HuH-7 (cell line): ENCODE data around the gene SLC15A1.

ENCODE experiments used
- DNase-seq: peaks from one replicate; pipeline ENCODE4 v3.0.0; 2011; ENCODE audit warnings: low spot score

SLC15A1 gene

DNA sequence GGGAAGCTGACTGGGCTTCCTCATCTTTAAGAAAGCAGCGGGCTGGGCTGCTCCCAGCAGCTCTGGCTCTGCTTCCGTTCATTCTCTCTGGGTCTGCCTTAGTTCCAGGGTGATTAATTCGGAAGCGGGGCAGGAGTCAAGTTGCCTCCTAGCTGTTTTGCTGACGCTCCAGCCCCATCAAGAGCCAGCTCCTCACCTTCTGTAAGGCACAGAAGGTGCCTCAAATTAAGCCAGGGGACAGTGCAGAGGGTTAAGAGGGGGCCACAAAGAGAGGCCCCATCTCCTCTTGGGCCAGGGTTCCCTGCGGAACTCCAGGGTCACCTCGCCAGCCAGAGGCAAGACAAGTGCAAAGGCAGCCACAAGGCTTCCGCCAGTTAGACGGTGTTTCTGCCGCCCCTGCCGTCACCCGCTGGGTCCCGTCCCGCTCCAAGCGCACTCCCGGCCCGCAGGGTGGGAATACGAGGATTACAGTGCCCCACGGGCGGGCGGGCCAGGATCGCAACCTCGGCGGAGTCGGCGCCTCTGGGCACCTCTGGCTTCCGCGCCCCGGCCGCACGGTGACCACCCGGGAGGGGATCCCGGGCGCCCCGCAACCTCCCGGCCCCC is 508 bp downstream of the SLC15A1 start:
- peak; percentile 12 for DNase-seq

- peak; percentile 36 for DNase-seq
Observed at GRCh38 chr13:98751367-98751782, 1.1 kb downstream of the SLC15A1 start.

GRCh38 chr13:98749501-98749900 is 3.0 kb downstream of the SLC15A1 start:
- DNase-seq = no peak

DNA sequence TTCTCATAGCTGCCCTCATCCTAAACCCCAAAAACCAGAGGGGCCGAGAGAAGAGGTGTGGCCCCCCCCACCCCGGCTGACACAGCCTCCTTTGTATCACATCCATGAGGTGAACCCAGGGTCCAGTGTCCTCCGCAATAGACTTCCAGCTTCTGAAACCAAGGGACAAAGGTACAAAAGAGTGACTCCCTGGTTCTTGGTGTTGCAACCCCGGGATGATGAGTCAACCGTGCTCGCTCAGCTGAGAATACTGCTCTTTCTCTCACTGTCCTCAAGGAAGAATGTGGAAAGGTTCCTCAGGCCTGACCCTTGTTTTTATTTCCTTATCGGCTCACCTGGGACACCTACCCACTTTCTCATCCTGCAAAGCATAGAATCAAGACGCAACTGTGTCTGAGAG is 5.5 kb downstream of the SLC15A1 start:
- no peak for DNase-seq

DNA sequence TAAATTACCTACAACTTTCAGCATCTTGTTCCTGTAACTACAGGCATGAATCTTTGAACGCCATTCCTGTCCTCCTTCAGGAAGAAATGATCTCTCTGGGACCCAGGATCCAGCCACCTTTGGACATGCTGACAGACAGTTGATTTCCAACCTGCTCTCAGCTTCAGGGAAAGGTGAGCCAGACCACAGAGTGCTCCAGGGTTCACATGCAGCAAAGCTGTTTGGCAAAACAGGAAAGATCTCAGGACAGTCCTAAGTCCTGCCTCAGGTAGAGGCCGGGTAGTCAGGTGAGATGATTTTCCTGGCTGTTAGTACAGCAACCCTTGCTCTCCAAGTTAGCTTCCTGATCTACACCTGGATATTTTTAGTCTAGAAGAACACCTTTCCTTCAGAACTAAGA is 9.1 kb downstream of the SLC15A1 start:
- DNase-seq = no peak

- DNase-seq = no peak
Observed at GRCh38 chr13:98742961-98743360, 9.5 kb downstream of the SLC15A1 start.

DNA sequence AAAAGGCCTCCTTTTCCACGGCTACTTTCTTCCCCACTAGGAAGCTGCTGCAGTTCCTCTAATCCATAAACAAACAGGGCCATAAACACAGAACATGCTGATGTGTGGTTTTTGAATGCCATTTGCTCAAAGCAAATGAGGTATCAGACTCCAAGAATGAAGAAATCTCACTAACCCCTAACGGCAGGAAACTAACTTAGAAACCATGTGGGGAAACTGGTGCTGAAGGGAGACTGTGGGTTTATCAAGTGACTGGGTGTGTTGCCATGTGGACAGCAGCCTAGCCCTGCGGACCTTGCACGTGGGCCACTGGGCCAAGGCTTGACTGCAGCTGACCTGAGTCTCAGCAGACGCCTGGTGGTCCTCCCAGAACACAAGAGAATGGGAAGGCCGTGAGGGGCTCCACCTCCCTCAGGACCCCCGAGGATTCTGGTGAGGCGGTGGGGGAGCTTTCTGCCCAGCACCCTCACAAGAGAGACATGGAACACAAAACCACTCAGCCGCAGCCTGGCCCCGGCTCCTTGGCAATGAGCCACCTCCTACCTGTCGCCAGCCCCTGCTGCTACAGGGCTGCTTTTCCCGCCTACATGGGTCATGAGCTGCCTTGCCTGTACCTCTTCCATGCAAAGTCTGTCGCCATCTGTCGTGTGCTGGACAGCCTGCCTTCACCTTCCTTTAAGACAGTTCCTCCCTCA is 10.6 kb downstream of the SLC15A1 start:
- no peak for DNase-seq

- no peak for DNase-seq
Observed at GRCh38 chr13:98740131-98740530, 12.3 kb downstream of the SLC15A1 start.

GRCh38 chr13:98738993-98739392 is 13.5 kb downstream of the SLC15A1 start:
- no peak for DNase-seq

DNA sequence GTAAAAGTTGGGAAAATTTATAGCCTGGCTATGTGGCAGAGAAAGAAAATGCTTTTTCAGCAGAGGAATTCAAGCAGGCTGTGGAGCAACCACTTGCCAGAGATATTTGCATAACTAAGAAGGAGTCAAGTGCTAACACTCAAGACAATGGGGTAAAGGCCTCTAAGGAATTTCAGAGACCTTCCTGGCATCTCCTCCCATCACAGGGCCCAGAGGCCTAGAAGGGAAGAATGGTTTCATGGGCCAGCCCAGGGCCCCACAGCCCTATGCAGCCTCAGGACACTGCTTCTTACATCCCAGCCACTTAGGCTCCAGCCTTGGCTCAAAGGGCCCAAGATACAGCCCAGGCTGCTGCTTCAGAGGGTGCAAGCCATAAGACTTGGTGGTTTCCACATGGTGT is 14.3 kb downstream of the SLC15A1 start:
- DNase-seq = no peak

DNA sequence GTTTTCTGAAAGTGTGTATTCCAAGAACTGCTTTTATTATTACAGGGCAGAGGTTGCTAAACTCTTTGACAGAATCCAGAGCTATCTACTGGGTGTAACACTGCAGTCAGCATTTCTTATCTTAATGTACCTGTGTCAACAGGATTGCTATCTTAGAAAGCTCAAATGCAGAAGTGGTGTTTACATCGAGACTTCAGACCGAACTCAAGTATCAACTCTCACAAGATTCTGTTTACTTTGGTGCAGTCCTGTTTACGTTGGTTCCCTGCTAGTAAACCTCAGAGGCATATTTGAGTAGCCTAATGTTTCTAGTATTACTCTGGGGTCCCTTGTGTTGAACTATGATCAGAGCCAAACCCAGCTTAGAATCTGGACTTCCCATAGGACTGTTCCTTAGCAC is 20.5 kb downstream of the SLC15A1 start:
- DNase-seq = no peak

GRCh38 chr13:98731038-98731437 is 21.4 kb downstream of the SLC15A1 start:
- DNase-seq = no peak

GRCh38 chr13:98730441-98730840 is 22.0 kb downstream of the SLC15A1 start:
- DNase-seq = no peak

DNA sequence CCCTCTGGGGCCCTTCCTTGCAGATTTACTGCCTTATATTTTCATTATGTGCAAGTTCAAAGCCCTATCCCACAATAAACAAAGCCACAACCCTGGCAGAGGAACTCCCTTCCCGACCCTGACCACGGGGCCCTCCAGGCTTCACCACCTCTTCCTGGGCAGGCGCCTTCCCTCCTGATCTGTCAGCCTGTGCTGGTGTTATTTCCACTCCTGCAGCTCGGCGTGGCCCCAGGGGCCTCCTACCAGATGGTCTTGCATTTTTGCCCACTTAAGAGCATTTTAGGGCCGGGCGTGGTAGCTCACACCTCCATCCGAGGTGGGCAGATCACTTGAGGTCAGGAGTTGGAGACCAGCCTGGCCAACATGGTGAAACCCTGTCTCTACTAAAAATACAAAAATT is 22.8 kb downstream of the SLC15A1 start:
- no peak for DNase-seq

DNA sequence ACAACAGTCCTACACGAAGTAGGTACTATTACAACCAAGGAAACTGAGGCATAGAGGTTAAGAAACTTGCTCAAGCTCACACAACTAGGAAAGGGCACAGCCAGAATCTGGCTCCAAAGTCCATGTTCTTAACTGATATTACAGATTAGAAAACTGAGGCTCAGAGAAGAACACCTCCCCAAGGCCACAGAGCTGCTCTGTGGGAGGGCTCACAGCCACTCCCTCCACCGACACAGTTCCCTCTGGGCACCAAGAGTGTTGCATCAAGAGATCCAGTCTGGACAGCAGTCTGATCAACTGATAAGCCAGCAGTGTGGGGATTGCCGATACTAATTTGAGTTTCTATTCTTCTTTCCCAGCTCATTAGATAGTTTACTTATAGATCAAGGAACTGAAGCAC is 29.5 kb downstream of the SLC15A1 start:
- no peak for DNase-seq

DNA sequence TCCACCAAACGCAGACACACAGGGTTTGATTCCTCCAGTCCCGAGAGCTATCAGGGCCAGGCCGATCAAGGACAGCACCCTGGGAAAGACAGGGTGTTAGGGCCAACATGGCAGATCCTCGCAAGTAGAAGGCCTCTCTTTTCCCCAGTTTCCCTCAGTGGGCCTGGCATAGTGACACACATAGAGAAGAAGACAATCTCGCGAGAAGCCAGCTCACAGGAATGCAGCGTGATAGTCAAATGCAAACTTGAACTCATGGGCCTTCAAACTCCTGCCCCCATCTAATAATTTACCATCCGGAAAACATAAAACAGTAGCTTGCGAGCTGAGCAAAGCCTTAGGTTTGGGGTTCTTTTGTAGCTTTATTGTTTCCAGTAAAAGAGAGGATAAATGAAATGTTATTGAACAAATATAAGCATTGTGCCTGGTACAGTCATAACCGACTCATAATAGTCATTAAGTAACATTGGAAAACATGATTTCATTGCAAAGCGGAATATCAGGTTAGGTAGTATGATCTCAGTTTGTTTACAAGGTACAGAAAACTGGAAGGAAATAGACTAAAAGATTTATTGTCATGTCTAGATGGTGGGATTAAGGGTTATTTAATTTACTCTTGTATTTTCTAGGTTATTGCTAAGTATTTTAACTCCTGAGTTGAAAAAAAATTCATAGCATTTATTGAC is 30.5 kb downstream of the SLC15A1 start:
- no peak for DNase-seq

- DNase-seq = no peak
Observed at GRCh38 chr13:98719527-98720250, 32.8 kb downstream of the SLC15A1 start.

DNA sequence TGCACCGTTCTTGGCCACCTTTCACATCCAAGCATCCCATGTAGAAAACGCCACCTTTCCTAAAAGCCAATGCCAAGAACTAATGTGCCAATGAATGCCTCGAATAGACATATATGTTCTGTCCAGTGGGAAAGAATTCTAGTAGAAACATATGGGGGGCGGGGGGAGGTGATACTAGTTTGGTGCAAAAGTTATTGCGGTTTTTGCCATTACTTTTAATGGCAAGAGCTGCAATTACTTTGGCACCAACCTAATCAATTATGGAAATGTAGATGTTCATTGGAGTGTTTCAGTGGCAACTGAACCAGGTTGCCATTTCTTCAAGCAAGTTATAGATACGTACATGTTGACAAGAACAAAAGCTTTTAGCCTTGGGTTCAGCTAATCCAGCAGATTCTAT is 34.6 kb downstream of the SLC15A1 start:
- DNase-seq = no peak

GRCh38 chr13:98717256-98717655 is 35.2 kb downstream of the SLC15A1 start:
- DNase-seq = no peak

DNA sequence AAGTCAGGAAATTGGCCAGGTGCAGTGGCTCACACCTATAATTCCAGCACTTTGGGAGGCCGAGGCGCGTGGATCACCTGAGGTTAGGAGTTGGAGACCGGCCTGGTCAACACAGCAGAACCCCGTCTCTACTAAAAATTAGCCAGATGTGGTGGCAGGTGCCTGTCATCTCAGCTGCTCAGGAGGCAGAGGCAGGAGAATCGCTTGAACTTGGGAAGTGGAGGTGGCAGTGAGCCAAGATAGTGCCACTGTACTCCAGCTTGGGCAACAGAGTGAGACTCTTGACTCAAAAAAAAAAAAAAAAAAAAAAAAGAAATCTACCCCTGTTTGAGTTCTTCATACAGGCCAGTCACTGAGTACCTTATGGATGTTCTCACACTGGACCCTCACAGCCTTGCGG is 42.0 kb downstream of the SLC15A1 start:
- DNase-seq = no peak

- no peak for DNase-seq
Observed at GRCh38 chr13:98707281-98707999, 45.0 kb downstream of the SLC15A1 start.

DNA sequence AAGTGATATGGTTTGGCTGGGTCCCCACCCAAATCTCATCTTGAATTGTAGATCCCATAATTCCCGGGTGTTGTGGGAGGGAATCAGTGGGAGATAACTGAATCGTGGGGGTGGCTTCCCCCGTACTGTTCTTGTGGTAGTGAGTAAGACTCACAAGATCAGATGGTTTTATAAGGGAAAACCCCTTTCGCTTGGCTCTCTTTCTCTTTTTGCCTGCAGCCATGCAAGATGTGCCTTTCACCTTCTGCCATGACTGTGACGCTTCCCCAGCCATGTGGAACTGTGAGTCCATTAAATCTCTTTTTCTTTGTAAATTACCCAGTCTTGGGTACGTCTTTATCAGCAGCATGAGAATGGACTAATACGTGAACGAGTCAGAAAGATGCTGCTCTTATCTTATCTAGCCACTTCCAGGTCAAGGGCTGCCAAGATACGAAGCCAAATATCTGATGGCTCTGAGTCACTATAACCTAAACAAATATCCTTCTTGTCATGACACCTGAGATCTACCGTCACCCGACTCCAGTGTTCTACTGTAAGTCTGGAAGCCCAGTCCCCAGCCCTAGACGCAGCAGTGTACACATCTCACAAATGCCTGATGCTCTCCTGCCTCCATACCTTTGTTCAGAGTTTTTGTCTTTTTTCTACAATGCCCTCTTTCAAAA is 45.9 kb downstream of the SLC15A1 start:
- no peak for DNase-seq
